IPS-20b (cell line): ENCODE data around the gene ZFX.

Source experiments
- H3K27ac ChIP-seq: one replicate; pipeline ENCODE4 v1.5.1; 2013; ENCODE audit warnings: low read length
- H3K27me3 ChIP-seq: 2 replicates; pipeline ENCODE4 v1.6.1; 2013; ENCODE audit warnings: mild to moderate bottlenecking, low read length, inconsistent platforms; ENCODE audit not compliant: insufficient read depth
- H3K36me3 ChIP-seq: 2 replicates; pipeline ENCODE4 v1.6.1; 2013; ENCODE audit warnings: low read depth, mild to moderate bottlenecking, inconsistent platforms, low read length, moderate library complexity; ENCODE audit not compliant: insufficient read depth
- H3K4me1 ChIP-seq: 2 replicates; pipeline ENCODE4 v1.6.1; 2013; ENCODE audit warnings: mild to moderate bottlenecking, control low read depth, inconsistent platforms, low read length, moderate library complexity; ENCODE audit not compliant: insufficient read depth
- H3K4me3 ChIP-seq: 2 replicates; pipeline ENCODE4 v1.5.1; 2013; ENCODE audit warnings: mild to moderate bottlenecking, low read length, inconsistent platforms
- H3K9ac ChIP-seq: 2 replicates; pipeline ENCODE4 v1.6.1; 2013; ENCODE audit warnings: low read depth, mild to moderate bottlenecking, inconsistent platforms, low read length, moderate library complexity
- H3K9me3 ChIP-seq: 2 replicates; pipeline ENCODE4 v1.6.1; 2013; ENCODE audit warnings: mild to moderate bottlenecking, low read depth, low read length, inconsistent platforms; ENCODE audit not compliant: insufficient read depth

ZFX gene

GRCh38 chrX:24226176-24226575 is 76.6 kb downstream of the ZFX start:
- no peaks in the 10 kb centered on the region; the same call in 1 of the 2 replicates for H3K9me3 ChIP-seq

GRCh38 chrX:24228596-24228995 is 79.1 kb downstream of the ZFX start:
- Histone ChIP-seq H3K9me3 (no peaks in the 10 kb centered on the region; the same call in 1 of the 2 replicates), H3K27ac (no peak overlapping the region), H3K36me3 (no peaks in the 10 kb centered on the region), H3K9ac (no peak overlapping the region), H3K27me3 (no peaks in the 10 kb centered on the region), H3K4me3 (no peak overlapping the region), H3K4me1 (no peaks in the 10 kb centered on the region)

More at GRCh38 chrX:24226176-24226575, 76.6 kb downstream of the ZFX start:
- Histone ChIP-seq H3K27me3 (no peaks in the 10 kb centered on the region), H3K27ac (no peak overlapping the region), H3K36me3 (no peaks in the 10 kb centered on the region), H3K4me3 (no peak overlapping the region), H3K4me1 (no peaks in the 10 kb centered on the region), H3K9ac (no peak overlapping the region)

GRCh38 chrX:24229400-24229879 is 79.9 kb downstream of the ZFX start:
- no peak overlapping the region for H3K27ac ChIP-seq
- no peaks in the 10 kb centered on the region for H3K4me1 ChIP-seq
- no peaks in the 10 kb centered on the region for H3K36me3 ChIP-seq
- no peak overlapping the region for H3K9ac ChIP-seq
- no peaks in the 10 kb centered on the region; the same call in 1 of the 2 replicates for H3K9me3 ChIP-seq
- H3K27me3 ChIP-seq: no peaks in the 10 kb centered on the region
- no peak overlapping the region for H3K4me3 ChIP-seq

- no peaks in the 10 kb centered on the region; the same call in 1 of the 2 replicates for H3K9me3 ChIP-seq
- no peak overlapping the region for H3K27ac ChIP-seq
- H3K9ac ChIP-seq: no peak overlapping the region
- H3K27me3 ChIP-seq: no peaks in the 10 kb centered on the region
- no peaks in the 10 kb centered on the region for H3K36me3 ChIP-seq
- no peak overlapping the region for H3K4me3 ChIP-seq
- no peaks in the 10 kb centered on the region for H3K4me1 ChIP-seq
These were observed 80.4 kb downstream of the ZFX start for GRCh38 chrX:24229976-24230375.

GRCh38 chrX:24231131-24231540 is 81.6 kb downstream of the ZFX start:
- Histone ChIP-seq H3K9ac (no peak overlapping the region), H3K4me3 (no peak overlapping the region), H3K36me3 (no peaks in the 10 kb centered on the region)

GRCh38 chrX:24231641-24232179 is 82.2 kb downstream of the ZFX start:
- Histone ChIP-seq H3K4me1 (no peaks in the 10 kb centered on the region), H3K36me3 (no peaks in the 10 kb centered on the region), H3K27me3 (no peaks in the 10 kb centered on the region), H3K9me3 (no peaks in the 10 kb centered on the region), H3K9ac (no peak overlapping the region), H3K4me3 (no peak overlapping the region), H3K27ac (no peak overlapping the region)

More at GRCh38 chrX:24231131-24231540, 81.6 kb downstream of the ZFX start:
- H3K4me1 ChIP-seq: no peaks in the 10 kb centered on the region
- no peaks in the 10 kb centered on the region for H3K9me3 ChIP-seq
- no peaks in the 10 kb centered on the region for H3K27me3 ChIP-seq
- H3K27ac ChIP-seq: no peak overlapping the region

- no peak overlapping the region for H3K9ac ChIP-seq
- no peaks in the 10 kb centered on the region for H3K27me3 ChIP-seq
- no peak overlapping the region for H3K27ac ChIP-seq
- no peaks in the 10 kb centered on the region for H3K36me3 ChIP-seq
- H3K4me1 ChIP-seq: no peaks in the 10 kb centered on the region
- no peak overlapping the region for H3K4me3 ChIP-seq
- H3K9me3 ChIP-seq: no peaks in the 10 kb centered on the region
These were observed 83.3 kb downstream of the ZFX start for GRCh38 chrX:24232796-24233195.

GRCh38 chrX:24235084-24235710 is 85.7 kb downstream of the ZFX start:
- Histone ChIP-seq H3K36me3 (no peaks in the 10 kb centered on the region), H3K4me1 (no peaks in the 10 kb centered on the region), H3K27ac (no peak overlapping the region), H3K4me3 (no peak overlapping the region), H3K27me3 (no peaks in the 10 kb centered on the region), H3K9me3 (no peaks in the 10 kb centered on the region), H3K9ac (no peak overlapping the region)

- H3K27ac ChIP-seq: no peak overlapping the region
- H3K36me3 ChIP-seq: no peaks in the 10 kb centered on the region
- no peak overlapping the region for H3K9ac ChIP-seq
- no peaks in the 10 kb centered on the region for H3K4me1 ChIP-seq
- H3K4me3 ChIP-seq: no peak overlapping the region
- no peaks in the 10 kb centered on the region for H3K9me3 ChIP-seq
- no peaks in the 10 kb centered on the region for H3K27me3 ChIP-seq
These were observed 92.5 kb downstream of the ZFX start for GRCh38 chrX:24241822-24242648.

- Histone ChIP-seq H3K4me3 (no peak overlapping the region), H3K27ac (no peak overlapping the region), H3K9ac (no peak overlapping the region), H3K27me3 (no peaks in the 10 kb centered on the region), H3K9me3 (no peaks in the 10 kb centered on the region), H3K36me3 (no peaks in the 10 kb centered on the region), H3K4me1 (no peaks in the 10 kb centered on the region)
These were observed 93.2 kb downstream of the ZFX start for GRCh38 chrX:24242649-24243175.

- Histone ChIP-seq H3K27ac (no peak overlapping the region), H3K9ac (no peak overlapping the region), H3K4me3 (no peak overlapping the region)
These were observed 93.7 kb downstream of the ZFX start for GRCh38 chrX:24243188-24243587.

More at GRCh38 chrX:24243188-24243587, 93.7 kb downstream of the ZFX start:
- no peaks in the 10 kb centered on the region for H3K27me3 ChIP-seq
- H3K9me3 ChIP-seq: no peaks in the 10 kb centered on the region
- no peaks in the 10 kb centered on the region for H3K36me3 ChIP-seq
- H3K4me1 ChIP-seq: no peaks in the 10 kb centered on the region
